Measurements from ENCODE around the gene TTLL5.

Gene TTLL5

GRCh38 chr14:75979648-75980565, 318.9 kb downstream of the TTLL5 start:
- Histone ChIP-seq H3K4me3 (ENCODE audit: low read depth, low read length) (no peak overlapping the region), H3K27me3 (ENCODE audit: control insufficient read depth, insufficient read depth, low read length) (no peaks in the 10 kb centered on the region), H3K9ac (no peak overlapping the region), H2AFZ (no peak overlapping the region), H3K79me2 (peaks cover 4% of the 10 kb centered on the region), H3K9me3 (ENCODE audit: control insufficient read depth, low read length) (no peaks in the 10 kb centered on the region), H3K4me1 (peaks cover 28% of the 10 kb centered on the region), H3K4me2 (ENCODE audit: low read length) (peak overlapping the region; percentile 16), H3K36me3 (ENCODE audit: control insufficient read depth, insufficient read depth, low read length) (no peaks in the 10 kb centered on the region), H3K27ac (no peak overlapping the region)
- TF ChIP-seq CTCF (IDR thresholded peaks at IDR 0.05) = no peak

DNA sequence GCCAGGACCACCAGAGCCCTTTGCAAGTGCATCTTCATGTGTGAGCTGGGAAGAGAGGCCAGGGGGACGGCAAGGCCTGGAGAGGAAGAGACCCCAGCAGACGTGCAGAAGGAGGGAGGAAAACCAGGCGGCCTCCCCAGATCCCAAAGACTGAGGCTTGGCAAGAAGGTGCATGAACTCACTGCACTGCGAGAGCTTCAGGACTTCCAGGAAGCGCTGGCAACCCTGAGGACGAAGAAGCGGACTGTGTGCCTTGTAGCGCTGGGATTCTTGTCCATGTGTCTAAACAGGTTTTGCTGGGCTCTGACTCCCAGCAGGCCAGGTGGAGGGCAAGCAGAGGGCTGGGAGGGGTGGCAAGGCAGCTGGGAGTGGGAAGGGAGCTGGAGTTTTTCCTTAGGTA, 319.8 kb downstream of the TTLL5 start:
- Histone ChIP-seq H3K4me2 (ENCODE audit: low read length) (peak overlapping the region; percentile 91), H2AFZ (peak overlapping the region; percentile 96), H3K27ac (peak overlapping the region; percentile 86), H3K4me3 (ENCODE audit: low read depth, low read length) (peak overlapping the region; percentile 81), H3K9me3 (ENCODE audit: control insufficient read depth, low read length) (no peaks in the 10 kb centered on the region), H3K9ac (no peak overlapping the region), H3K27me3 (ENCODE audit: control insufficient read depth, insufficient read depth, low read length) (no peaks in the 10 kb centered on the region), H3K4me1 (peaks cover 33% of the 10 kb centered on the region), H3K79me2 (peaks cover 11% of the 10 kb centered on the region), H3K36me3 (ENCODE audit: control insufficient read depth, insufficient read depth, low read length) (no peaks in the 10 kb centered on the region)
- no peak for TF ChIP-seq CTCF (IDR thresholded peaks at IDR 0.05)

DNA sequence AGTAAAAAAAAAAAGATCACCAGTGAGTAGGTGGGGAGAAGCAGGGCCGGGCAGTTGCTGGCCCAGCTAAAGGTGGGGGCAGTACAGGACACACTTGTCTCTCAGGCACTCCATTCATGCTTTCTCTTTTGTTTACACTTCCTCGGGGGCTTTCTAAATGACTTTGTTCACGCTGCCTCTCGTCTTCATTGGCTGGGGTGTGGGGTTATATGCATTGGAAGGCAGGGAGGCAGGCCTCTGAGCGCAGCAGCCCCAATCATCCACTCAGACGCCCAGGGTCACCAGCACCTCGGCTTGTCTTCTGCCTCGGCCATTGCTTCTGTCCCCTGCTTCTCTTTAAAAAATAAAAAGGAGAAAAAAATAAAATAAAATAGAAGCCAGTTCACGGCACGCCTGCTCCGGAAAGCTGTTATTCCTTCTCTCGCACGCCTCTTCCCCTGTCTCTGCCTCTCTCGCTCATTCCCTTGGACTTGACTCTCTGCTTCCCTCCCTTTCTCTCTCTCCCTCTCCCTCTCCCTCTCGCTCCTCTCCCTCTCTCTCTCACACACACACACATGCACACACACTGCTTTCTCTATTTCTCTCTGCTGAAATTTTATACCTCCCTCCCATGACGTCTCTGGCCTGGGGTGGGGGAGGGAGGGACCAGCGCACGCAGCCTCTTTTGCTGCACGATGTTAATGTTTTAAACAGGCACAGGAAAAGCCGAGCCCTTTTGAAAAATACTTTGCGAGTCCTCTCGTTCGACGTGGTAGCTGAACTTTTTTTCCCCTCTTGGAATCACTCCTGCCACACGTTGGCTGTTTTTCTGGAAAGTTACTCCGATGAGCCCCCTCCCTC, 320.6 kb downstream of the TTLL5 start, which contains the start of gene TGFB3:
TSS of gene TGFB3 (minus strand) at position 570 of the 840 bp plus-strand sequence. CDS start 1,102 bp downstream, outside the sequence.
- peak within 1 kb of the TSS; percentile 84 for H3K9ac ChIP-seq
- H3K4me2 ChIP-seq (ENCODE audit: low read length) = peak within 1 kb of the TSS; percentile 91
- peak within 1 kb of the TSS; percentile 96 for H2AFZ ChIP-seq
- H3K27me3 ChIP-seq (ENCODE audit: control insufficient read depth, insufficient read depth, low read length) = no peaks in the 10 kb centered on the region
- TF ChIP-seq CTCF (IDR thresholded peaks at IDR 0.05) = no peak
- no peaks in the 10 kb centered on the region for H3K36me3 ChIP-seq (ENCODE audit: control insufficient read depth, insufficient read depth, low read length)
- peak within 1 kb of the TSS; percentile 81 for H3K4me3 ChIP-seq (ENCODE audit: low read depth, low read length)
- peaks cover 36% of the 10 kb centered on the region for H3K4me1 ChIP-seq
- H3K79me2 ChIP-seq = peaks cover 13% of the 10 kb centered on the region
- peak within 1 kb of the TSS; percentile 86 for H3K27ac ChIP-seq
- H3K9me3 ChIP-seq (ENCODE audit: control insufficient read depth, low read length) = no peaks in the 10 kb centered on the region

GRCh38 chr14:75982266-75983018, 321.4 kb downstream of the TTLL5 start:
- Histone ChIP-seq H3K9ac (peak overlapping the region; percentile 84), H3K4me3 (ENCODE audit: low read depth, low read length) (peak overlapping the region; percentile 81), H3K27me3 (ENCODE audit: control insufficient read depth, insufficient read depth, low read length) (no peaks in the 10 kb centered on the region), H3K4me2 (ENCODE audit: low read length) (peak overlapping the region; percentile 91), H3K36me3 (ENCODE audit: control insufficient read depth, insufficient read depth, low read length) (no peaks in the 10 kb centered on the region), H3K79me2 (peaks cover 13% of the 10 kb centered on the region), H3K4me1 (peaks cover 31% of the 10 kb centered on the region), H3K9me3 (ENCODE audit: control insufficient read depth, low read length) (no peaks in the 10 kb centered on the region), H3K27ac (peak overlapping the region; percentile 86), H2AFZ (peak overlapping the region; percentile 96)
- peak; percentile 45 for TF ChIP-seq CTCF (IDR thresholded peaks at IDR 0.05)

Data from parathyroid adenoma (tissue), 2 donors.